ENCODE measurements around the gene MED25. TPM values are rescaled to one million over a fixed set of nuclear protein-coding genes. Genes with fewer than 3 reads are reported as not detected.

MED25 gene
- total RNA-seq, 1 experiment from 2014 or later: 99.6 TPM

DNA sequence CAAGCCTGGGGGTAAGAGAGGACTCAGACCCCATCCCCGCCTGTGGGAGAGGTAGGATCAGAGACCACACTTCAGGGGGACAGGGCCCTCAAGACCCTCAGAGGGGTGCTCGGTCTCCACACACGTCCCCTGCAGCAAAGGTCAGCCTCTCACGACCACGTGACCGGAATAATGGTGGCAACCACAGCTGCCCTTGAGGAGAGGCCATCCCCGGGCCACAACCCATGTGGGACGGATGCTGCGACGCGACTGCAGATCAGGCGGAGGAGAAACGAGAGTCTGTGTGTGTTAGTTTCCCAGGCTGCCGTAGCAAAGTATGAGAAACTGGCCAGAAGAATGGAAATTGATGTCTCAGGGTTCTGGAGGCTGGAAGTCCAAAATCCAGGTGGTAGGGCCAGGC, 8.9 kb downstream of the MED25 start:
- intact Hi-C loops (cut with micrococcal nuclease; ENCODE audit: unreplicated experiment): no loop called here
- H4K20me1 ChIP-seq (ENCODE audit: insufficient read depth): peaks cover 48% of the 10 kb centered on the region
- no peak for DNase-seq
- peaks cover 14% of the 10 kb centered on the region; the same call in 1 of the 2 replicates for H3K79me2 ChIP-seq (ENCODE audit: low read depth)
- H3K27me3 ChIP-seq (ENCODE audit: insufficient read depth, low read depth): no peaks in the 10 kb centered on the region
- no peaks in the 10 kb centered on the region for H3K4me1 ChIP-seq (replicated peaks; ENCODE audit: insufficient read depth)
- no peak overlapping the region for H3K4me3 ChIP-seq
- no peak overlapping the region for H2AFZ ChIP-seq
- no peaks in the 10 kb centered on the region for H3K9me3 ChIP-seq (ENCODE audit: insufficient read depth, low read depth)
- no peak overlapping the region for H3K4me2 ChIP-seq
- TF ChIP-seq, protein P1, sequence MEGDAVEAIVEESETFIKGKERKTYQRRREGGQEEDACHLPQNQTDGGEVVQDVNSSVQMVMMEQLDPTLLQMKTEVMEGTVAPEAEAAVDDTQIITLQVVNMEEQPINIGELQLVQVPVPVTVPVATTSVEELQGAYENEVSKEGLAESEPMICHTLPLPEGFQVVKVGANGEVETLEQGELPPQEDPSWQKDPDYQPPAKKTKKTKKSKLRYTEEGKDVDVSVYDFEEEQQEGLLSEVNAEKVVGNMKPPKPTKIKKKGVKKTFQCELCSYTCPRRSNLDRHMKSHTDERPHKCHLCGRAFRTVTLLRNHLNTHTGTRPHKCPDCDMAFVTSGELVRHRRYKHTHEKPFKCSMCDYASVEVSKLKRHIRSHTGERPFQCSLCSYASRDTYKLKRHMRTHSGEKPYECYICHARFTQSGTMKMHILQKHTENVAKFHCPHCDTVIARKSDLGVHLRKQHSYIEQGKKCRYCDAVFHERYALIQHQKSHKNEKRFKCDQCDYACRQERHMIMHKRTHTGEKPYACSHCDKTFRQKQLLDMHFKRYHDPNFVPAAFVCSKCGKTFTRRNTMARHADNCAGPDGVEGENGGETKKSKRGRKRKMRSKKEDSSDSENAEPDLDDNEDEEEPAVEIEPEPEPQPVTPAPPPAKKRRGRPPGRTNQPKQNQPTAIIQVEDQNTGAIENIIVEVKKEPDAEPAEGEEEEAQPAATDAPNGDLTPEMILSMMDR (conservative IDR thresholded peaks at IDR 0.05): no peak
- no peak for TF ChIP-seq EZH2 (IDR thresholded peaks at IDR 0.05; ENCODE audit: low read depth)
- no TSS peak for BruUV-seq (replicated peaks)
- ChIA-PET POLR2A (ENCODE audit: unreplicated experiment) (no interaction called here), CTCF (no interaction called here)
- H3K9me2 ChIP-seq (ENCODE audit: insufficient read depth): no peaks in the 10 kb centered on the region
- H3F3A ChIP-seq (ENCODE audit: insufficient read depth, low read depth): no peaks in the 10 kb centered on the region
- H3K36me3 ChIP-seq (ENCODE audit: low read depth): 0 out of 2 replicates have a peak, but pooled peaks cover 5% of the 10 kb centered on the region
- no peak overlapping the region for H3K27ac ChIP-seq

DNA sequence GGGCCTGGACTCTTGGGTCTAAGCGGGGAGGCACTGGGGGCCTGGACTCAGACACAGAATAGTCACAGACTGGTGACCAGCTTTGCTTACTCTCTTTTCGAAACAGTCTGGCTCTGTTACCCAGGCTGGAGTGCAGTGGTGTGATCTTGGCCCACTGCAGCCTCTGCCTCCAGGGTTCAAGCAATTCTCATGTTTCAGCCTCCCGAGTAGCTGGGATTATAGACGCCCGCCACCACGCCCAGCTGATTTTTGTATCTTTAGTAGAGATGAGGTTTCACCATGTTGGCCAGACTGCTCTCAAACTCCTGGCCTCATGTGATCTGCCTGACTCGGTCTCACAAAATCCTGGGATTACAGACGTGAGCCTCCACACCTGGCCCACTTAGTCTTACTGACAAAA, 11.1 kb downstream of the MED25 start:
- H3K9me2 ChIP-seq (ENCODE audit: insufficient read depth): no peaks in the 10 kb centered on the region
- no peak overlapping the region for H3K4me3 ChIP-seq
- no peak for DNase-seq
- H3F3A ChIP-seq (ENCODE audit: insufficient read depth, low read depth): no peaks in the 10 kb centered on the region
- H2AFZ ChIP-seq: no peak overlapping the region
- H3K36me3 ChIP-seq (ENCODE audit: low read depth): 0 out of 2 replicates have a peak, but pooled peaks cover 5% of the 10 kb centered on the region
- H3K4me2 ChIP-seq: no peak overlapping the region
- H3K9me3 ChIP-seq (ENCODE audit: insufficient read depth, low read depth): no peaks in the 10 kb centered on the region
- peaks cover 6% of the 10 kb centered on the region; the same call in 1 of the 2 replicates for H3K79me2 ChIP-seq (ENCODE audit: low read depth)
- CTCF ChIA-PET: no interaction called here
- TF ChIP-seq EZH2 (IDR thresholded peaks at IDR 0.05; ENCODE audit: low read depth): no peak
- TF ChIP-seq, protein P1 (conservative IDR thresholded peaks at IDR 0.05): no peak
- H4K20me1 ChIP-seq (ENCODE audit: insufficient read depth): peaks cover 38% of the 10 kb centered on the region
- BruUV-seq (replicated peaks): no TSS peak
- no peak overlapping the region for H3K27ac ChIP-seq
- POLR2A ChIA-PET (ENCODE audit: unreplicated experiment): no interaction called here
- intact Hi-C loops (cut with micrococcal nuclease; ENCODE audit: unreplicated experiment): no loop called here
- no peaks in the 10 kb centered on the region for H3K27me3 ChIP-seq (ENCODE audit: insufficient read depth, low read depth)
- no peaks in the 10 kb centered on the region for H3K4me1 ChIP-seq (replicated peaks; ENCODE audit: insufficient read depth)

DNA sequence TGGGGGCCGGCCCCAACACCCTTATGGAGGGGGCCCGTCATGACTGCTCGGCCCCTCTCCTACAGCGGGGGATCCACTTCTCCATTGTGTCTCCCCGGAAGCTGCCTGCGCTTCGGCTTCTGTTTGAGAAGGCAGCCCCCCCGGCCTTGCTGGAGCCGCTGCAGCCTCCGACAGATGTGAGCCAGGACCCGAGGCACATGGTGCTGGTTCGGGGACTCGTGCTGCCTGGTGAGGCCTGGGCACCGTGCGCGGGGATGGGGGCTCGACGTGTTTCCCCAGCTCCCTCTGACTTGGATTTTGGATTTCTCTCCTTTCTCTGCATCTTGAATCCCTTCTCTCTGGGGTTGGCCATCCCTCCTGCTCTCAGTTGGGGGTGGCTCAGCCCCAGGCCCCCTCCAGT, 11.6 kb downstream of the MED25 start:
- intact Hi-C loops (cut with micrococcal nuclease; ENCODE audit: unreplicated experiment): no loop called here
- Histone ChIP-seq H3K4me1 (replicated peaks; ENCODE audit: insufficient read depth) (no peaks in the 10 kb centered on the region), H3K27ac (no peak overlapping the region), H3K36me3 (ENCODE audit: low read depth) (0 out of 2 replicates have a peak, but pooled peaks cover 5% of the 10 kb centered on the region), H3K9me2 (ENCODE audit: insufficient read depth) (no peaks in the 10 kb centered on the region), H3K79me2 (ENCODE audit: low read depth) (peaks cover 6% of the 10 kb centered on the region; the same call in 1 of the 2 replicates), H4K20me1 (ENCODE audit: insufficient read depth) (peaks cover 35% of the 10 kb centered on the region), H3K27me3 (ENCODE audit: insufficient read depth, low read depth) (no peaks in the 10 kb centered on the region), H3K4me2 (no peak overlapping the region), H3K9me3 (ENCODE audit: insufficient read depth, low read depth) (no peaks in the 10 kb centered on the region), H3F3A (ENCODE audit: insufficient read depth, low read depth) (no peaks in the 10 kb centered on the region), H3K4me3 (no peak overlapping the region), H2AFZ (no peak overlapping the region)
- ChIA-PET CTCF (no interaction called here), POLR2A (ENCODE audit: unreplicated experiment) (no interaction called here)
- TF ChIP-seq, protein P1 (conservative IDR thresholded peaks at IDR 0.05): no peak
- TF ChIP-seq EZH2 (IDR thresholded peaks at IDR 0.05; ENCODE audit: low read depth): no peak
- no TSS peak for BruUV-seq (replicated peaks)
- DNase-seq: no peak
